ENCODE measurements around the gene KIF27.
"Not testable (repeated sequence)": the region's sequence is repeated elsewhere in the genome, so short reads cannot be mapped to it uniquely, and the experiment has no call there.

Gene KIF27

DNA sequence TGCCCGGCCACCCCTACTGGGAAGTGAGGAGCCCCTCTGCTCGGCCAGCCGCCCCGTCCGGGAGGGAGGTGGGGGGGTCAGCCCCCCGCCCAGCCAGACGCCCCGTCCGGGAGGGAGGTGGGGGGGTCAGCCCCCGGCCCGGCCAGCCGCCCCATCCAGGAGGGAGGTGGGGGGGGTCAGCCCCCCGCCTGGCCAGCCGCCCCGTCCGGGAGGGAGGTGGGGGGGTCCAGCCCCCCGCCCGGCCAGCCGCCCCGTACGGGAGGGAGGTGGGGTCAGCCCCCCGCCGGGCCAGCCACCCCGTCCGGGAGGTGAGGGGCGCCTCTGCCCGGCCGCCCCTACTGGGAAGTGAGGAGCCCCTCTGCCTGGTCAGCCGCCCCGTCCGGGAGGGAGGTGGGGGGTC is 116.8 kb downstream of the KIF27 start:
- not testable (repeated sequence) for DNase-seq

DNA sequence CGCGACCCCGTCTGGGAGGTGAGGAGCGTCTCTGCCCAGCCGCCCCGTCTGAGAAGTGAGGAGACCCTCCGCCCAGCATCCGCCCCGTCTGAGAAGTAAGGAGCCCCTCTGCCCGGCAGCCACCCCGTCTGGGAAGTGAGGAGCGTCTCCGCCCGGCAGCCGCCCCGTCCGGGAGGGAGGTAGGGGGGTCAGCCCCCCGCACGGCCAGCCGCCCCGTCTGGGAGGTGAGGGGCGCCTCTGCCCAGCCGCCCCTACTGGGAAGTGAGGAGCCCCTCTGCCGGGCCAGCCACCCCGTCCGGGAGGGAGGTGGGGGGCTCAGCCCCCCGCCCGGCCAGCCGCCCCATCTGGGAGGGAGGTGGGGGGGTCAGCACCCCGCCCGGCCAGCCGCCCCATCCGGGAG is 117.3 kb downstream of the KIF27 start:
- DNase-seq, result not testable (repeated sequence)

DNA sequence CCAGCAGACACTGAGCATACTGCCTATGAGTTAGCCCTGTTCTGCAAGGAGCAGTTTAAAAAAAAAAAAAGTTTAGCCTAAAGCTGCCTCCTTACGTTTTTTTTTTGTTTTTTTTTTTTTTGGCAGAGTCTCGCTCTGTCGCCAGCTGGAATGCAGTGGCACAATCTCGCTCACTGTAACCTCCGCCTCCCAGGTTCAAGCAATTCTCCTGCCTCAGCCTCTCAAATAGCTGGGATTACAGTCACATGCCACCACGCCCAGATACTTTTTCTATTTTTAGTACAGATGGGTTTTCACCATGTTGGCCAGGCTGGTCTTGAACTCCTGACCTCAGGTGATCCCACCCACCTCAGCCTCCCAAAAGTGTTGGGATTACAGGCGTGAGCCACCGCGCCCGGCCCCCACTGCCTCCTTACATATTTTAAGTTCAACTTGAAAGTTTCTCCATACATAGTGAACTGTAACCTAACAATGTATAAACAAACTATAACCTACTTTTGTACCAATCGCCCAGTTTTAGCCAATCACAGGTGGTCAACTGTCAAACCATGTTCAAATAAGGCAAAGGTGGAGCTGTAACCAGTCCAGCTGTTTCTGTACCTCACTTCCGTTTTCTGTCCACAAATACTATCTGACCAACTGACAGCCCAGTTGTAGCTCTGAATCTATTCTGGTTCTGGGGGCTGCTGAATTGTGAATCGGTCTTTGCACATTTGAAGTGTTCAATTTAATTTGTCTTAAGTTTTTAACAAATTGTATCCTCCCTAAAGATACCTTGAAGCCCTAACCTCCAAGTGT is 120.8 kb downstream of the KIF27 start:
- DNase-seq, result no peak

DNA sequence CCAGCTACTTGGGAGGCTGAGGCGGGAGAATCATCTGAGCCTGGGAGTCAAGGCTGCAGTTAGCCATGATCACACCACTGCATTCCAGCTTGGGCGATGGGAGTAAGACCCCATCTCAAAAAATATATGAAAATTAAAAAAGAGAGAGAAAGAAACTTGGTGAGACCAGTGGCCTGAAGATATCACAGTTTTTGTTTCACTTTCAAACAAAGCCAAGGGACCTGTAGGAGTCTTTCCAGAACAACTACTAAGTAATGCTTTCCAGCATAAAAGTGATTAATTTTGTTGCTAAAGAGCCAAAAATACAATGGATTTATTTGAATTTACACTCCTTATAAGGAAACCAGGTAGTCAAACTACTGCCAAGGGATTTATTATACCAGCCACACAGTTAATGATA is 127.2 kb downstream of the KIF27 start:
- no peak for DNase-seq

DNA sequence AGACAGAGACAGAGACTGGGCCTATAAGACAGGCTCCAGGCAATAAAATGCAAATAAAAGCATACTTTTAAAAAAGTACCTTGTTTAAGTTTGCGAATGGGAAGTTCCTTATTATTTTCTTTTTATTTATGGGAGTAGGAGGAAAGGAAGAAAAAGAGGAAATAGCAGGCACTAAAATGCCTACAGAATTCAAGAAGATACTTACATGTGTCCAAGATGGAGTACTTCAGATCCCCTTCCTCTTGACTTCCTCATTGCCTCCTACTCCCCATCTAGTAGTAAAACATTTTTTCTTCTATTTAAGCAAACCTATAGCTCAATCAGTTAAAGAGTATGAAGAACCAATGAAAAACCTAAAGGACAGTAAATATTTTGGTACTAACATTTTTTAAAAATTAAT is 128.5 kb downstream of the KIF27 start:
- DNase-seq, result no peak
